ENCODE measurements around the gene HOXA2. TPM values are rescaled to one million over a fixed set of nuclear protein-coding genes. Genes with fewer than 3 reads are reported as not detected.

HOXA2 gene
- total RNA-seq, 3 donors from 2014 or later = 3.2 to 4.3 (median 3.3) TPM

GRCh38 chr7:27134392-27134791 lies 31.9 kb upstream of the HOXA2 start:
- no peaks in the 10 kb centered on the region for H3K9me3 ChIP-seq
- TF ChIP-seq CTCF (IDR thresholded peaks at IDR 0.05) = no peak
- DNase-seq = peak in 1 of 3 donors; percentile 46
- no peak overlapping the region for H3K4me3 ChIP-seq
- no peak for ATAC-seq
- H3K36me3 ChIP-seq (ENCODE audit: low read depth) = no peaks in the 10 kb centered on the region
- intact Hi-C loops (cut with DNase I, micrococcal nuclease) = no loop called here
- H3K4me1 ChIP-seq (ENCODE audit: low read depth) = peaks cover 54% of the 10 kb centered on the region

- Histone ChIP-seq H3K4me3 (no peak overlapping the region), H3K4me1 (ENCODE audit: low read depth) (peaks cover 54% of the 10 kb centered on the region), H3K9me3 (no peaks in the 10 kb centered on the region), H3K36me3 (ENCODE audit: low read depth) (no peaks in the 10 kb centered on the region)
- intact Hi-C loops (cut with DNase I, micrococcal nuclease) = no loop called here
- peak in 2 of 3 donors; percentile 39 to 68 for DNase-seq
- no peak for TF ChIP-seq CTCF (IDR thresholded peaks at IDR 0.05)
- no peak for ATAC-seq
Measured at GRCh38 chr7:27133409-27134231, 31.1 kb upstream of the HOXA2 start.

DNA sequence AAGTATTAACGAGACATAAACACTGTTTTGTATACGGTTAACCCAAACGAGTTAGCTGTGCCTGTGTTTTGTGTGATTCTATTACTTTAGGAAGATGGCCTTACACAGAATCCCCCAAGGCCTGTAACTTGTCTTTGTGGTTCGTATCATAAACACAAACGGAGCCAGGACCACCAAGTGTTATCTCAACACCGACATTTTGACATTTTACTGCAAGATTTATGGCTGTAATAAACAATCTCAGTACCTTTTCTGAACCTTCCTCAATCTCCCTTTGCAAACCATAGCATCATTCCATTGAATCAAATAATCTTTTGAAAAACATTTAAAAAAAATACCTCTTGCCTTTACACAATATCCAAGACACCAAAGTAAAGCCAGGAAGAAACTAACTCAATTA lies 30.5 kb upstream of the HOXA2 start:
- no peak for ATAC-seq
- Histone ChIP-seq H3K36me3 (ENCODE audit: low read depth) (no peaks in the 10 kb centered on the region), H3K9me3 (no peaks in the 10 kb centered on the region), H3K4me1 (ENCODE audit: low read depth) (peaks cover 54% of the 10 kb centered on the region), H3K4me3 (no peak overlapping the region)
- intact Hi-C loops (cut with DNase I, micrococcal nuclease) = no loop called here
- no peak for TF ChIP-seq CTCF (IDR thresholded peaks at IDR 0.05)
- DNase-seq = peak in 1 of 3 donors; percentile 4

- intact Hi-C loops (cut with DNase I, micrococcal nuclease) = no loop called here
- DNase-seq (no peak), ATAC-seq (no peak)
- no peak for TF ChIP-seq CTCF (IDR thresholded peaks at IDR 0.05)
- no peak overlapping the region for H3K4me3 ChIP-seq
- peaks cover 57% of the 10 kb centered on the region for H3K4me1 ChIP-seq (ENCODE audit: low read depth)
- no peaks in the 10 kb centered on the region for H3K9me3 ChIP-seq
- no peaks in the 10 kb centered on the region for H3K36me3 ChIP-seq (ENCODE audit: low read depth)
Measured at GRCh38 chr7:27132214-27132613, 29.7 kb upstream of the HOXA2 start.

DNA sequence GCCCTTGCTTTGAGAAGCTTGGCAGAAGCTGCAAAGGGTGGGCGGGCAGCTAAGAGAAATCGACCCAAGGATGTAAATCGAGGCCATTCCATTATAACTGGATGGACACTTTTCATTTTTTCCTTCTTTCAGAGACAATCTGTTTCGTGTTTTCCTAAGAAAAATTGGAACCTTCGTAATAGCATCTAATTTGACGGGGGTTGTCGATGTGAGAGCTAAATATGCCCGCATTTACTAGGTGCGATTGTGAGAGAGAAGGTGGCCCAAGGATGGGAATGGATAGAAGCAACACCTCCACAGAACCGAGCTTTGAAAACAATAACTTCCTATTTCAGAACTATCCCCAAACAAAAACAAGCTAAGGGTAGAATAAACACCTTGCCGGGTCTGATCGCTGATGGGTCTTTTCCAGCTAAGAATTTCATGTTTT lies 28.9 kb upstream of the HOXA2 start:
- intact Hi-C loops (cut with DNase I, micrococcal nuclease) = no loop called here
- ATAC-seq (no peak), DNase-seq (peak in 1 of 3 donors; percentile 4)
- Histone ChIP-seq H3K4me3 (peak overlapping the region; percentile 15), H3K4me1 (ENCODE audit: low read depth) (peaks cover 56% of the 10 kb centered on the region), H3K9me3 (no peaks in the 10 kb centered on the region), H3K36me3 (ENCODE audit: low read depth) (no peaks in the 10 kb centered on the region)
- no peak for TF ChIP-seq CTCF (IDR thresholded peaks at IDR 0.05)
